Prostate gland (tissue), 2 donors: ENCODE data around the gene KCNJ14.

Experiments
- CTCF ChIP-seq, 4 experiments: fragments of 200-600 bp in 2 of 4; fragments of 450-650 bp in 2 of 4; sonication (generic) in 2 of 4; IDR thresholded peaks; 1 replicate in 3 of 4; 2 replicates in 1 of 4; pipeline ENCODE4 v1.5.1; 2016 to 2019; ENCODE audit warnings: antibody characterized with exemption in 4 of 4, mild to moderate bottlenecking in 2 of 4, moderate library complexity in 2 of 4
- POLR2A ChIP-seq: fragments of 450-650 bp; IDR thresholded peaks from one replicate; pipeline ENCODE4 v1.6.1; 2016; ENCODE audit warnings: antibody characterized with exemption, mild to moderate bottlenecking
- POLR2AphosphoS5 ChIP-seq: sonication (generic); formaldehyde crosslinking; IDR thresholded peaks from one replicate; pipeline ENCODE4 v1.6.1; 2017; ENCODE audit warnings: antibody characterized with exemption

GRCh38 chr19:48455171-48455907 is at the start of gene KCNJ14:
- TF ChIP-seq POLR2AphosphoS5 (no peak), CTCF (IDR thresholded peaks at IDR 0.05) (no peak), POLR2A (no peak)
